Thyroid gland (tissue), 4 donors: Measurements from ENCODE around the gene OR5B2.

Source experiments
- CTCF ChIP-seq, 6 experiments: fragments of 200-600 bp in 3 of 6; fragments of 450-650 bp in 3 of 6; sonication (generic) in 3 of 6; IDR thresholded peaks; one replicate each; pipeline ENCODE4 v1.5.1; 2016 to 2019; ENCODE audit warnings: antibody characterized with exemption in 6 of 6, mild to moderate bottlenecking in 2 of 6, inconsistent platforms in 1 of 6, moderate library complexity in 1 of 6
- POLR2A ChIP-seq, 2 donors: fragments of 450-650 bp; IDR thresholded peaks; one replicate each; pipeline ENCODE4 v1.6.1; 2017; ENCODE audit warnings: antibody characterized with exemption in 2 of 2, mild to moderate bottlenecking in 2 of 2, moderate library complexity in 1 of 2

- TF ChIP-seq CTCF (IDR thresholded peaks at IDR 0.05) (no peak), POLR2A (IDR thresholded peaks at IDR 0.05) (no peak)
Observed at GRCh38 chr11:58438486-58438885, 10.6 kb upstream of the OR5B2 start.
